HCT116 (cell line): ENCODE results near the gene NET1. TPM values are rescaled to one million over a fixed set of nuclear protein-coding genes. Genes with fewer than 3 reads are reported as not detected.

Experiments used
- ATAC-seq: fragments of 200-7000 bp; cut with Tn5 transposase; 2 replicates; pipeline ENCODE4 v1.9.1; 2020; ENCODE audit warnings: mild to moderate bottlenecking, moderate library complexity
- BruUV-seq: library from RNA; stranded (reverse); fragments of 400-500 nt; replicated peaks from 2 replicates; lab custom pipeline; 2021; lab: Mats Ljungman, UMichigan
- CTCF ChIA-PET: fragments of 300-600 bp; sonication (Branson Sonifier 250); formaldehyde crosslinking; loops from one replicate; lab custom pipeline; 2021; ENCODE audit warnings: antibody characterized with exemption; lab: Charles Lee
- POLR2A ChIA-PET: fragments of 300-600, 350-600 bp; sonication (Branson Sonifier 250); formaldehyde crosslinking; loops from one replicate; lab custom pipeline; 2021; ENCODE audit warnings: antibody characterized with exemption; lab: Charles Lee
- RAD21 ChIA-PET, 2 experiments: fragments of 300-600 bp; sonication (Branson Sonifier 250); formaldehyde crosslinking; loops; one replicate each; lab custom pipeline; 2023; ENCODE audit warnings: low total read pairs in 2 of 2; ENCODE audit not compliant: uncharacterized antibody in 2 of 2, unreplicated experiment in 2 of 2, low non-redundant PET in 1 of 2; lab: Charles Lee
- DNase-seq: peaks from one replicate; pipeline ENCODE4 v3.0.0-alpha.2; 2010; ENCODE audit warnings: low read depth, low spot score
- H2AFZ ChIP-seq: fragments of 200-600 bp; shearing (Covaris generic), sonication (generic); 2 replicates; pipeline ENCODE4 v1.6.1; 2017; ENCODE audit warnings: low read depth, mixed run types, mixed read lengths, antibody characterized with exemption, low read length; ENCODE audit not compliant: poor library complexity, severe bottlenecking
- H3K27ac ChIP-seq: 2 replicates; pipeline ENCODE4 v1.5.1; 2012; ENCODE audit warnings: low read depth, low read length
- H3K27me3 ChIP-seq: fragments of 200-600 bp; sonication (generic); 2 replicates; pipeline ENCODE4 v1.6.1; 2016; ENCODE audit warnings: mixed run types, low read length, mixed read lengths; ENCODE audit not compliant: insufficient read depth
- H3K36me3 ChIP-seq, 2 experiments: fragments of 200-500 bp in 1 of 2; fragments of 200-600 bp in 1 of 2; sonication (Bioruptor generic) in 1 of 2; sonication (generic) in 1 of 2; 2 replicates each; pipeline versions ENCODE4 v1.5.1 to v1.6.1; 2014 to 2016; ENCODE audit warnings: low read length in 2 of 2, inconsistent platforms in 1 of 2, mixed read lengths in 1 of 2, mixed run types in 1 of 2; ENCODE audit not compliant: insufficient read depth in 2 of 2, control insufficient read depth in 1 of 2
- H3K4me1 ChIP-seq, 2 experiments: fragments of 200-600 bp in 1 of 2; sonication (generic) in 1 of 2; 2 replicates each; pipeline versions ENCODE4 v1.5.1 to v1.6.1; 2012 to 2017; ENCODE audit warnings: low read length in 2 of 2, inconsistent platforms in 1 of 2, mild to moderate bottlenecking in 1 of 2, mixed read lengths in 1 of 2, mixed run types in 1 of 2, moderate library complexity in 1 of 2; ENCODE audit not compliant: insufficient read depth in 2 of 2, control insufficient read depth in 1 of 2
- H3K4me2 ChIP-seq: fragments of 200-600 bp; sonication (generic); 2 replicates; pipeline ENCODE4 v1.6.1; 2017; ENCODE audit warnings: mixed run types, low read length, mixed read lengths
- H3K4me3 ChIP-seq, 2 experiments: fragments of 200-600 bp in 1 of 2; sonication (generic) in 1 of 2; replicated peaks in 1 of 2; 2 replicates each; pipeline ENCODE4 v1.5.1; 2011 to 2016; ENCODE audit warnings: low read length in 2 of 2, control low read depth in 1 of 2, low read depth in 1 of 2, mild to moderate bottlenecking in 1 of 2, mixed read lengths in 1 of 2, mixed run types in 1 of 2
- H3K79me2 ChIP-seq: fragments of 200-600 bp; sonication (generic); 2 replicates; pipeline ENCODE4 v1.6.1; 2017; ENCODE audit warnings: mild to moderate bottlenecking, mixed run types, low read length, moderate library complexity, mixed read lengths; ENCODE audit not compliant: insufficient read depth
- H3K9ac ChIP-seq: fragments of 200-600 bp; sonication (generic); 2 replicates; pipeline ENCODE4 v1.6.1; 2016; ENCODE audit warnings: low read length, mixed read lengths
- H3K9me2 ChIP-seq: fragments of 200-600 bp; sonication (generic), shearing (Covaris generic); 2 replicates; pipeline ENCODE4 v1.6.1; 2017; ENCODE audit warnings: mixed run types, mild to moderate bottlenecking, moderate library complexity; ENCODE audit not compliant: insufficient read depth
- H3K9me3 ChIP-seq, 2 experiments: fragments of 200-500 bp in 1 of 2; fragments of 200-600 bp in 1 of 2; sonication (Bioruptor generic) in 1 of 2; sonication (generic) in 1 of 2; 2 replicates each; pipeline ENCODE4 v1.6.1; 2014 to 2017; ENCODE audit warnings: low read length in 2 of 2, mixed read lengths in 2 of 2, inconsistent platforms in 1 of 2, low read depth in 1 of 2, mild to moderate bottlenecking in 1 of 2, mixed run types in 1 of 2, moderate library complexity in 1 of 2; ENCODE audit not compliant: control insufficient read depth in 1 of 2, insufficient read depth in 1 of 2
- H4K20me1 ChIP-seq: fragments of 200-600 bp; sonication (generic), shearing (Covaris generic); 2 replicates; pipeline ENCODE4 v1.6.1; 2017; ENCODE audit warnings: mixed run types, mild to moderate bottlenecking, moderate library complexity; ENCODE audit not compliant: insufficient read depth
- CBX3 ChIP-seq: IDR thresholded peaks from 2 replicates; pipeline ENCODE4 v1.6.1; 2012; ENCODE audit warnings: low read depth
- CTCF ChIP-seq, 3 experiments: fragments of 200-600 bp in 1 of 3; sonication (generic) in 1 of 3; IDR thresholded peaks in 2 of 3; conservative IDR thresholded peaks in 1 of 3; 2 replicates each; pipeline ENCODE4 v1.5.1; 2012 to 2017; ENCODE audit warnings: low read depth in 2 of 3, low read length in 2 of 3, antibody characterized with exemption in 1 of 3, borderline replicate concordance in 1 of 3, control low read depth in 1 of 3, mild to moderate bottlenecking in 1 of 3, mixed read lengths in 1 of 3, mixed run types in 1 of 3, moderate library complexity in 1 of 3; ENCODE audit not compliant: insufficient read depth in 1 of 3
- ELF1 ChIP-seq: IDR thresholded peaks from 2 replicates; pipeline ENCODE4 v1.6.1; 2012; ENCODE audit warnings: low read depth, borderline replicate concordance
- EZH2phosphoT487 ChIP-seq: fragments of 200-600 bp; IDR thresholded peaks from 2 replicates; pipeline ENCODE4 v1.6.1; 2018; ENCODE audit warnings: antibody characterized with exemption, borderline replicate concordance
- POLR2A ChIP-seq: IDR thresholded peaks from 2 replicates; pipeline ENCODE4 v1.7.0; 2011; ENCODE audit warnings: borderline replicate concordance; ENCODE audit not compliant: insufficient read depth, insufficient read length; ENCODE audit errors: extremely low read depth
- POLR2AphosphoS5 ChIP-seq: IDR thresholded peaks from 2 replicates; pipeline ENCODE4 v1.6.1; 2011; ENCODE audit warnings: mild to moderate bottlenecking, low read depth, low read length, moderate library complexity
- RAD21 ChIP-seq: IDR thresholded peaks from 2 replicates; pipeline ENCODE4 v1.6.1; 2012; ENCODE audit warnings: low read depth, mild to moderate bottlenecking
- REST ChIP-seq: IDR thresholded peaks from 2 replicates; pipeline ENCODE4 v1.6.1; 2012; ENCODE audit warnings: low read depth
- SP1 ChIP-seq: IDR thresholded peaks from 2 replicates; pipeline ENCODE4 v1.6.1; 2012; ENCODE audit warnings: low read depth
- SRF ChIP-seq: IDR thresholded peaks from 2 replicates; pipeline ENCODE4 v1.6.1; 2012; ENCODE audit warnings: low read depth
- TCF7L2 ChIP-seq: IDR thresholded peaks from 2 replicates; pipeline ENCODE4 v1.7.0; 2011; ENCODE audit warnings: borderline replicate concordance, inconsistent platforms; ENCODE audit not compliant: insufficient read depth, insufficient read length; ENCODE audit errors: extremely low read depth
- ZNF274 ChIP-seq: fragments of 200-500 bp; sonication (Bioruptor generic); IDR thresholded peaks from 2 replicates; pipeline ENCODE4 v1.6.1; 2014; ENCODE audit warnings: mild to moderate bottlenecking, low read depth, low read length, inconsistent platforms
- intact Hi-C: fragments of 100-400 bp; cut with micrococcal nuclease; formaldehyde crosslinking; loops from 2 replicates; pipeline ENCODE4 v1.10.0; 2022
- total RNA-seq: library from RNA; stranded (reverse); gene quantifications from one replicate; pipeline ENCODE4 v1.2.1, GENCODE V29; 2021; ENCODE audit not compliant: unreplicated experiment

NET1 gene
- total RNA-seq, 1 experiment from 2014 or later = 51.2 TPM

- TF ChIP-seq POLR2A (no peak), RAD21 (no peak), ELF1 (no peak), CTCF (IDR thresholded peaks at IDR 0.05 in 2 of 3, conservative IDR thresholded peaks at IDR 0.05 in 1 of 3; ENCODE audit: borderline replicate concordance in 1 of 3, insufficient read depth in 1 of 3, low read depth in 2 of 3, low read length in 2 of 3) (no peak), TCF7L2 (no peak)
Measured at GRCh38 chr10:5485290-5485689, 72.9 kb downstream of the NET1 start (continued).

GRCh38 chr10:5485948-5486852 is 73.8 kb downstream of the NET1 start:
- RAD21 ChIA-PET = no interaction called here

More at GRCh38 chr10:5485948-5486852, 73.8 kb downstream of the NET1 start:
- no peaks in the 10 kb centered on the region for H3K9me2 ChIP-seq
- peaks cover 0 to 5% of the 10 kb centered on the region in 2 experiments; a peak in 1 of 4 replicates for H3K4me1 ChIP-seq
- H3K79me2 ChIP-seq = no peaks in the 10 kb centered on the region
- intact Hi-C loops = no loop called here
- CTCF ChIA-PET = interaction anchor here (1.1 kb wide), 1 partner anchor 136 kb away, joined by 3 read pairs; no protein-coding TSS in a partner anchor
- no peak overlapping the region for H3K9ac ChIP-seq
- H2AFZ ChIP-seq = no peak overlapping the region
- no peak overlapping the region for H3K27ac ChIP-seq
- POLR2A ChIA-PET = no interaction called here
- H4K20me1 ChIP-seq = no peaks in the 10 kb centered on the region
- no TSS peak for BruUV-seq
- no peaks in the 10 kb centered on the region for H3K36me3 ChIP-seq
- H3K9me3 ChIP-seq = no peaks in the 10 kb centered on the region
- no peak for DNase-seq
- no peaks in the 10 kb centered on the region for H3K27me3 ChIP-seq
- no peak for ATAC-seq
- no peak overlapping the region for H3K4me3 ChIP-seq
- TF ChIP-seq POLR2AphosphoS5 (no peak), SRF (no peak), CTCF (IDR thresholded peaks at IDR 0.05 in 2 of 3, conservative IDR thresholded peaks at IDR 0.05 in 1 of 3; ENCODE audit: borderline replicate concordance in 1 of 3, insufficient read depth in 1 of 3, low read depth in 2 of 3, low read length in 2 of 3) (no peak), ZNF274 (no peak), EZH2phosphoT487 (no peak), CBX3 (no peak), RAD21 (no peak), SP1 (no peak), POLR2A (no peak), REST (no peak)
- no peak overlapping the region for H3K4me2 ChIP-seq
